Adipocyte (in vitro differentiated cells): ENCODE results near the gene TMEM229B.

ENCODE experiments used
- DNase-seq: peaks from one replicate; pipeline ENCODE4 v3.0.0-alpha.2; 2015; ENCODE audit warnings: low read depth
- H3K27me3 ChIP-seq: replicated peaks from 2 replicates; pipeline ENCODE4 v1.7.0; 2013; ENCODE audit warnings: mild to moderate bottlenecking, low read length, moderate library complexity; ENCODE audit not compliant: control insufficient read depth, insufficient read depth
- H3K36me3 ChIP-seq: 2 replicates; pipeline ENCODE4 v1.7.0; 2013; ENCODE audit warnings: low read length, mild to moderate bottlenecking, moderate library complexity; ENCODE audit not compliant: control insufficient read depth, insufficient read depth, severe bottlenecking
- H3K4me1 ChIP-seq: 2 replicates; pipeline ENCODE4 v1.7.0; 2013; ENCODE audit warnings: mild to moderate bottlenecking, low read length, moderate library complexity; ENCODE audit not compliant: control insufficient read depth, insufficient read depth
- H3K4me3 ChIP-seq: 2 replicates; pipeline ENCODE4 v1.7.0; 2013; ENCODE audit warnings: mild to moderate bottlenecking, low read length, moderate library complexity
- H3K9ac ChIP-seq: 2 replicates; pipeline ENCODE4 v1.7.0; 2013; ENCODE audit warnings: mild to moderate bottlenecking, low read length, moderate library complexity
- H3K9me3 ChIP-seq: 2 replicates; pipeline ENCODE4 v1.7.0; 2013; ENCODE audit warnings: mild to moderate bottlenecking, low read length, moderate library complexity; ENCODE audit not compliant: control insufficient read depth

TMEM229B gene

DNA sequence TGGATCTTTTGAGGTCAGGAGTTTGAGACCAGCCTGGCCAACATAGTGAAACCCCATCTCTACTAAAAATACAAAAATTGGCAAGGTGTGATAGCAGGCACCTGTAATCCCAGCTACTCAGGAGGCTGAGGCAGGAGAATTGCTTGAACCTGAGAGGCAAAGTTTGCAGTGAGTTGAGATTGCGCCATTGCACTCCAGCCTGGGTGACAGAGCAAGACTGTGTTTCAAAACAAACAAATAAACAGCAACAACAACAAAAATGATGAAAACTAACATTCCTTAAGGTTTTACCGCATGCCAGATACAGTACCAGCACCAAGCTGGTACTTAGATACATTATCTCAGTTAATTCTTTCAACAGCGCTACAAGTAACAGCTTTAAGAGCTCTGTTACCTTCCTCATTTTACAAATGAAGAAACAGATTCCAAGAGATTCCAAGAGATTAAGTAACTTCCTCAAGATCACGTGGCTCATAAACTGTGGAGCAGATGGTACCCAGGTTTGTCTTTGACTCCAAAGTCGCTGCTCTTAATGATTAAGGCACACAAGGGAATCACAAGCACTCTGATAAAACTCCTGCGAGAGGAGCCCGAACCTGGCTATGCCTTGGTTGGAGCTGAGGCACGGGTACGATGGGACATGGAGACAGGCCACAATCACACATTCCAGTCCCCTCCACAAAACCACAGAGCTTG is 58.9 kb downstream of the TMEM229B start:
- H3K9ac ChIP-seq: no peak overlapping the region
- no peak overlapping the region for H3K4me3 ChIP-seq
- no peaks in the 10 kb centered on the region for H3K9me3 ChIP-seq
- H3K36me3 ChIP-seq: no peaks in the 10 kb centered on the region
- H3K27me3 ChIP-seq: peaks cover 24% of the 10 kb centered on the region
- H3K4me1 ChIP-seq: peaks cover 14% of the 10 kb centered on the region
- no peak for DNase-seq

GRCh38 chr14:67428501-67429031 is 60.0 kb downstream of the TMEM229B start:
- DNase-seq: peak; percentile 12
- Histone ChIP-seq H3K27me3 (peaks cover 13% of the 10 kb centered on the region), H3K9me3 (no peaks in the 10 kb centered on the region), H3K4me1 (peaks cover 14% of the 10 kb centered on the region), H3K36me3 (no peaks in the 10 kb centered on the region), H3K9ac (no peak overlapping the region), H3K4me3 (no peak overlapping the region)

GRCh38 chr14:67426983-67427606 is 61.4 kb downstream of the TMEM229B start:
- no peak overlapping the region for H3K4me3 ChIP-seq
- H3K27me3 ChIP-seq: peaks cover under 1% of the 10 kb centered on the region
- no peaks in the 10 kb centered on the region for H3K36me3 ChIP-seq
- H3K9me3 ChIP-seq: no peaks in the 10 kb centered on the region
- no peak overlapping the region for H3K9ac ChIP-seq
- peaks cover 11% of the 10 kb centered on the region for H3K4me1 ChIP-seq
- peak; percentile 88 for DNase-seq

GRCh38 chr14:67426161-67426560 is 62.4 kb downstream of the TMEM229B start:
- Histone ChIP-seq H3K9ac (no peak overlapping the region), H3K36me3 (no peaks in the 10 kb centered on the region), H3K9me3 (no peaks in the 10 kb centered on the region), H3K27me3 (no peaks in the 10 kb centered on the region), H3K4me3 (no peak overlapping the region), H3K4me1 (peaks cover 9% of the 10 kb centered on the region)
- DNase-seq: no peak

DNA sequence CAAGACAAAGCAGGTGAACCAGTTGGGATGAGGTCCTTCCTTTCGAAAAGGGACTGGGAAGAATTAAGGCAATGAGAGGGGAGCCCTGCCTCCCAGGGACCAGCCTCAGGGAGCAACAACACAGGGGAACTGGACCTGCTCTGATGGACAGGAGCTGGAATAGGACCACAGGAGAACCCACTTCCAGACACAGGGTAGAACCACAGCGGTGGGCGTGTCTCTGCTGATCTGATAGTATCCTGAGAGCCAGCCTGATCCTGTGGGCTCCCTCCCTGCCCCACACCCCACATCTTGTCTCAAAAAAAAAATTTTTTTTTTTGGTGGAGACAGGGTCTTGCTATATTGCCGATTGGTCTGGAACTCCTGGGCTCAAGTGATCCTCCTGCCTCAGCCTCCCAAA is 62.9 kb downstream of the TMEM229B start:
- H3K36me3 ChIP-seq: no peaks in the 10 kb centered on the region
- H3K27me3 ChIP-seq: no peaks in the 10 kb centered on the region
- H3K9me3 ChIP-seq: no peaks in the 10 kb centered on the region
- no peak for DNase-seq
- peaks cover 9% of the 10 kb centered on the region for H3K4me1 ChIP-seq
- no peak overlapping the region for H3K4me3 ChIP-seq
- no peak overlapping the region for H3K9ac ChIP-seq

DNA sequence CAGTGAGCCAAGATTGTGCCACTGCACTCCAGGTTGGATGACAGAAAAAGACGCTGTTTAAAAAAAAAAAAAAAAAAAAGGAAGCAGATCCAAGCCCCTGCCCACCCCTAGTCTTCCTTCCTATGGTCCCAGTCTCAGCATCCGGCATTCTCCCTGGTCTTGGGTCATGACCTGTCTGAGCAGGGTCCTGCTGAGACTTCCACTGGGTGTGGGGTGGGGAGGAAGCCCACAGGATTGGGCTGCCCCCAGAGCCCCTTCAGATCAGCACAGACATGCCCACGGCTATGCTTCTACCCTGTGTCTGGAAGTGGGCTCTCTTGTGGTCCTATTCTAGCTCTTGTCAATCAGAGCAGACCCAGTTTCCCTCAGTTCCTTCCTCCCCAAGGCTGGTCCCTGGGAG is 64.0 kb downstream of the TMEM229B start:
- Histone ChIP-seq H3K4me1 (peaks cover 9% of the 10 kb centered on the region), H3K4me3 (no peak overlapping the region)
- no peak for DNase-seq

DNA sequence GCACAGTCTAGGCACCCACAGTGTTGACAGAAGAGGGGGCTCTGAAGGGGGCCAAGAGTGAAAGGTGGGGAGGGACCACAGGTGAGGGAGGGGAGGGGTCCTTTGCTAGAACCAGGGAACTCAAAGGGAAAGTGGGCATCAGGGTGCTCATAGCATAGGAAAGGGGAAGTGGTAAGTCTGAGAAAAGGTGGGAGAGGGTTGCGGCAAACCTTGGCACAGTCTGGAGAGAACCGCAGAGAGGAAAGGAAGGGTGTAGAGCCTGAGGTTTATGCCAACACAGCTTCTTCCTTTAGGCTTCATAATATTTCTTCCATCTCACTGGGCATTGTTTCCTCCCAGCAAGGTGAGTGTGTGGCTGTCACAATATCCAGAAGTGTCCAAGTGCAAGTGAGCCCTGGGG is 65.1 kb downstream of the TMEM229B start:
- Histone ChIP-seq H3K9ac (no peak overlapping the region), H3K9me3 (no peaks in the 10 kb centered on the region), H3K36me3 (no peaks in the 10 kb centered on the region), H3K4me1 (peaks cover 9% of the 10 kb centered on the region), H3K27me3 (no peaks in the 10 kb centered on the region), H3K4me3 (no peak overlapping the region)
- no peak for DNase-seq

More for the DNA sequence above, 64.0 kb downstream of the TMEM229B start:
- Histone ChIP-seq H3K9ac (no peak overlapping the region), H3K36me3 (no peaks in the 10 kb centered on the region), H3K27me3 (no peaks in the 10 kb centered on the region), H3K9me3 (no peaks in the 10 kb centered on the region)

DNA sequence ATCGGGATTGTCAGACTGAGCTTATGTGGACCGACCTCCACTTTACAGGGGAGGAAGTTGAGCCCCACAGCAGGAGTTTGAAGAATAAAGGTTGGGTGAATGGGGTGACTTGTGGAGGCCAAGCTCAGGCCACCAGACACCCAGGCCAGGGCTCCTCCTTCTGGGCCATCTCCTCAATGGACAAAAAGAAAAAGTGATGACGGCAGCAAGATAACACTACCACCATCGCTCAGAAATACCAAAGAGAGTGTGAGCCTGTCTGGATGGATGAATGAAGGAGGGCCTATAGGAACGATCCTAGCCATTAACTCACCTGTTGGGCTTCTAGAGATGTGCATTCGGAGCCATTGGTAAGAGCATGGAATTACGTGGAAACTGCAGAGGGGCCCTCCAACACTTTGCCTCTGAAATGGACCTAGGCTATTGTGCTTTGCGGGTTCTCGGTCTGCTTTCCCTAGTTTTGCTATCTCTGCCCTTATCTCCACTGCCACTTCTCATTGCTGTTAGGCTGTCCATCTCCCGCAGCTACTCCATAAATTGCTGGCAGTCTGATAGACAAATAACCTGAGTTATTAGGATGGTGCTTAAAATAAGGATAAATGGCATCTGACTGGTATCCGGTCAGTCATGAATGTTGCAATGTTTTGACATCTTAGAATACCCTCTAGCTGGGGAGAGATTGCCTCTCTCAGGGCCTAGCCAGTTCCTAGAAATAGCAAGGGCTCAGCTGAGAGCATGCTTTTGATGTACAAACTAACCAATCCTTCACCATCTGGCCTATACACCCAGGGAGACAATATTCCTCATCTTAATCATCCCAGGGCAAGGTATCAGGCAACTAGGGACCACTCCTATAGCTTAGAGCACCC is 66.9 kb downstream of the TMEM229B start:
- DNase-seq: no peak
- H3K36me3 ChIP-seq: no peaks in the 10 kb centered on the region

More for the DNA sequence above, 66.9 kb downstream of the TMEM229B start:
- no peak overlapping the region for H3K4me3 ChIP-seq
- no peaks in the 10 kb centered on the region for H3K27me3 ChIP-seq
- no peaks in the 10 kb centered on the region for H3K9me3 ChIP-seq
- H3K4me1 ChIP-seq: no peaks in the 10 kb centered on the region
- H3K9ac ChIP-seq: no peak overlapping the region
